ENCODE results near the gene SLC37A3. TPM values are rescaled to one million over a fixed set of nuclear protein-coding genes. Genes with fewer than 3 reads are reported as not detected.
A peak's percentile ranks its signal among the peaks of the same experiment; 100 is the strongest.

The SLC37A3 gene
- total and polyA plus RNA-seq, 2 donors (not counting 3 experiments of a cell fraction or from before 2014, with no cell fraction given) = 32.7 to 59.7 TPM

GRCh38 chr7:140398821-140399220, 491 bp upstream of the SLC37A3 start:
- ChIA-PET POLR2A (no interaction called here), CTCF (interaction anchor here (0.6 kb wide), 1 partner anchor 20 kb away, joined by 6 read pairs; no protein-coding TSS in a partner anchor)
- Histone ChIP-seq H3K36me3 (ENCODE audit: control insufficient read depth in 2 of 2, extremely low read depth in 1 of 2, insufficient read depth in 2 of 2, low read length in 2 of 2) (no peaks in the 10 kb centered on the region), H3K9me1 (replicated peaks; ENCODE audit: control insufficient read depth, extremely low read depth, insufficient read depth, low read length) (no peaks in the 10 kb centered on the region), H3K79me2 (ENCODE audit: control insufficient read depth, insufficient read depth, low read length) (peaks cover 19% of the 10 kb centered on the region), H3K27ac (ENCODE audit: insufficient read depth, low read depth, low read length) (no peak overlapping the region), H3K27me3 (ENCODE audit: control insufficient read depth in 2 of 2, insufficient read depth in 2 of 2, low read length in 2 of 2) (peaks cover 0 to 3% of the 10 kb centered on the region in 2 experiments), H4K20me1 (replicated peaks; ENCODE audit: control insufficient read depth, extremely low read depth, insufficient read depth, low read length) (peaks cover 5% of the 10 kb centered on the region), H3K9ac (replicated peaks; ENCODE audit: extremely low read depth, insufficient read depth, low read length) (no peak overlapping the region), H2AFZ (ENCODE audit: low read depth, low read length) (no peak overlapping the region), H3K4me1 (ENCODE audit: control insufficient read depth, extremely low read depth, insufficient read depth, low read length) (peaks cover 19% of the 10 kb centered on the region), H3K4me3 (replicated peaks in 1 of 3; ENCODE audit: insufficient read depth in 1 of 3, low read depth in 1 of 3, low read length in 3 of 3) (no peak overlapping the region), H3K9me3 (replicated peaks; ENCODE audit: control insufficient read depth, insufficient read depth, low read length) (no peaks in the 10 kb centered on the region), H3K4me2 (ENCODE audit: insufficient read depth, low read length) (no peak overlapping the region)
- FAIRE-seq (no peak), DNase-seq (ENCODE audit: low read depth, low spot score) (peak; percentile 6)
- TF ChIP-seq POLR2AphosphoS5 (IDR thresholded peaks at IDR 0.05; ENCODE audit: insufficient read depth, low read depth, low read length) = no peak
- TF ChIP-seq EZH2 (IDR thresholded peaks at IDR 0.05; ENCODE audit: borderline replicate concordance, low read depth, low read length, severe bottlenecking) = no peak
- TF ChIP-seq CTCF (IDR thresholded peaks at IDR 0.05; ENCODE audit: extremely low read depth in 1 of 2, insufficient read depth in 1 of 2, low read depth in 1 of 2, low read length in 2 of 2) = no peak
- no peak for TF ChIP-seq MAX (IDR thresholded peaks at IDR 0.05; ENCODE audit: insufficient read depth, insufficient read length)
- TF ChIP-seq FOS (IDR thresholded peaks at IDR 0.05; ENCODE audit: borderline replicate concordance, insufficient read depth, low read length) = no peak
- TF ChIP-seq JUN (IDR thresholded peaks at IDR 0.05; ENCODE audit: borderline replicate concordance, insufficient read depth, insufficient read length, low read depth) = no peak
- TF ChIP-seq GATA2 (IDR thresholded peaks at IDR 0.05; ENCODE audit: insufficient read depth, insufficient read length, low read depth, low read length) = no peak
- no peak for TF ChIP-seq POLR2A (IDR thresholded peaks at IDR 0.05; ENCODE audit: low read depth, low read length)
- TF ChIP-seq MYC (IDR thresholded peaks at IDR 0.05; ENCODE audit: low read depth, low read length) = no peak
- dilution Hi-C loops (cut with MboI; ENCODE audit: extremely low pct_ligation_motif_present, low sequenced_read_pairs) = no loop called here
- intact Hi-C loops (cut with micrococcal nuclease) = loop anchor here (5.0 kb wide), 1 partner anchor 43 kb away; no protein-coding TSS in a partner anchor
- BruUV-seq (replicated peaks) = no TSS peak
